ENCODE data around the gene PCSK5. TPM values are rescaled to one million over a fixed set of nuclear protein-coding genes. Genes with fewer than 3 reads are reported as not detected.

The PCSK5 gene
- polyA plus RNA-seq, 3 donors, result 12.9 to 14.1 (median 14.0) TPM

DNA sequence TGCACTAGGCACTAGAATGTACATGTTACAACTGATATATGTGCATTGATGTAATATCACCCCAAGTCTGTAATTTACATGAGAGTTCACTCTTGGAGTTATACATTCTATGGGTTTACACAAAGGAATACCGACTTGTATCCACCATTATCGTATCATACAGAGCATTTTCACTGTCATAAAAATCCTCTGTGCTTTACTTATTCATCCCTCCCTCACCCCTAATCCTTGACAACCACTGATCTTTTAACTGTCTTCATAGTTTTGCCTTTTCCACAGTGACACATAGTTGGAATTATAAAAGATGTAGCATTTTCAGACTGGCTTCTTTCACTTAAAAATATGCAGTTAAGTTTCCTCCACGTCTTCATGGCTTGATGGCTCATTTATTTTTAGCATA, 514.9 kb downstream of the PCSK5 start:
- no peak for DNase-seq (ENCODE audit: low read depth in 3 of 3, low spot score in 2 of 3)

DNA sequence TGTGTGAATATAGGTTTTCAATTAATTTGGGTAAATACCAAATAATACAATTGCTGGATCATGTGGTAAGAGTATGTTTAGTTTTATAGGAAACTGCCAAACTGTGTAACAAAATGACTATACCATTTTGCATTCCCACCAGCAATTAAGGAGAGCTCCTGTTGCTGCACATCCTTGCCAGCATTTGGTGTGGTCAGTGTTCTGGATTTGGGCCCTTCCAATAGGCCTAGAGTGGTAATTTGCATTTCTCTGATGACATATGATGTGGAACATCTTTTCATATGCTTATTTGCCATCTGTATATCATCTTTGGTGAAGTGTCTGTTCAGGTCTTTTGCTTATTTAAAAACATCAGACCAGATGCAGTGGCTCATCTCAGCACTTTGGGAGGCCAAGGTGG, 515.4 kb downstream of the PCSK5 start:
- DNase-seq (ENCODE audit: low read depth in 3 of 3, low spot score in 2 of 3), result no peak

Measured in right renal cortex interstitium (tissue), 3 donors.